Stimulated activated CD8-positive, alpha-beta memory T cell treated with anti-CD3 and anti-CD28 coated beads, Interleukin-4, amount 100 ng/mL, for 1 hour (primary cell): ENCODE measurements around the gene KRTAP13-1.

Experiments used
- DNase-seq, 2 donors: peaks; one replicate each; pipeline ENCODE4 v3.0.0-alpha.2; 2020; ENCODE audit warnings: low read depth in 2 of 2, low spot score in 1 of 2

Gene KRTAP13-1, protein sequence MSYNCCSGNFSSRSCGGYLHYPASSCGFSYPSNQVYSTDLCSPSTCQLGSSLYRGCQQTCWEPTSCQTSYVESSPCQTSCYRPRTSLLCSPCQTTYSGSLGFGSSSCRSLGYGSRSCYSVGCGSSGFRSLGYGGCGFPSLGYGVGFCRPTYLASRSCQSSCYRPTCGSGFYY

DNA sequence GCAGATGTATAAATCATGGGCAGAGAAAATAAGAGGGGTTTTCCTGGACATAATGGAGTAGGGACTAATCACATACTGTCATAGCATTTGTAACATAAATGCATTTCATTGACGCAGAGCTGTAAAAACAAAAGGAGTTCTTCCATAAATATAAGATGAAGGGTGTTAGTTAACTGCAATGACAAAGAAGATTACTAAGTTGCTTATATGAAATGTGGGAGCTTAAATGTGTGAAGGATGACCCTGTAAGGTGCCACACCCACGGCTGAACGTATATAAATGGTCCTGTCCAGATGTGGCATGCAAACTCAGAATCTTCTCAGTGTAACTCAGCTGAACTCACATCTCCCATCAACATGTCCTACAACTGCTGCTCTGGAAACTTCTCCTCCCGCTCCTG is at the start of gene KRTAP13-1:
Gene KRTAP13-1 (plus strand): TSS at position 301 of the 400 bp plus-strand sequence. CDS start 56 bp downstream, at position 357.
- DNase-seq: no peak

DNA sequence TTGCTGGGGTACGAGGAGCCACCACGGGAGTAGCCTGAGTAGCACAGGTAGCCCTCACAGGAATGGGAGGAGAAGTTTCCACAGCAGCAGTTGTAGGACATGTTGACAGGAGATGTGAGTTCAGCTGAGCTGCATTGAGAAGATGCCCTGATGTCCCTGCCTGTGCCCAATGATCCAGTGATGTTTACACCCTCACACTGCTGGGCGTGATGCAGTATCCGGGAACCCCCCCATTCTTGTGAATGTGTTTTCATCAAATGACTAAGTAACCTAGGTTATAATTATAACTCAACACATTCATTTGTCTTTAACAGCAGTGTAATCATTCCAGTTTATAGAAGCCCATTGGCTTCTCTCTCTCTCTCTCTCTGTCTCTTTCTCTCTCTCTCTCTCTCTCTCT is 47.3 kb upstream of the KRTAP13-1 start, which contains the start of gene KRTAP23-1:
Gene KRTAP23-1 (minus strand): TSS at position 101 of the 400 bp plus-strand sequence. CDS start 0 bp downstream, at position 101.
- no peak for DNase-seq

DNA sequence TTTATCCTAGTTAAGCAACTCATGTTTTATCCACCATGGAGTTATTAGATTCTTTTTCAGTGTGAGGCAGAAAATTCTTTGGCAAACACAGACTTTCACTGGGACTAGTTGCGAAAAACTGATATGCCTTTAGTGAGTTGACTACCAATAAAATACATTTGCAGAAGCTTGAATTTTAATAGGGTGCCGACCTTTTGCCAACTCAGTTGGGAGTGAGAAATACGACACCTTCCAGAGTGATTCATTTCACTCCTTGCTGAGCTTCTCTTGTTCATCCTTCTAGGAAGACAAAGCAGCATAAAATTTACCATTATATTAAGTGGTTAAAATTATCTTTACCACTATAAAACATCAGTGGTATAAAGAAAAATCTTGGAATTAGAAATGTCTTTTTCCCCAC is 46.3 kb upstream of the KRTAP13-1 start:
- DNase-seq: no peak

GRCh38 chr21:30351534-30351933 is 44.3 kb upstream of the KRTAP13-1 start:
- DNase-seq: no peak

DNA sequence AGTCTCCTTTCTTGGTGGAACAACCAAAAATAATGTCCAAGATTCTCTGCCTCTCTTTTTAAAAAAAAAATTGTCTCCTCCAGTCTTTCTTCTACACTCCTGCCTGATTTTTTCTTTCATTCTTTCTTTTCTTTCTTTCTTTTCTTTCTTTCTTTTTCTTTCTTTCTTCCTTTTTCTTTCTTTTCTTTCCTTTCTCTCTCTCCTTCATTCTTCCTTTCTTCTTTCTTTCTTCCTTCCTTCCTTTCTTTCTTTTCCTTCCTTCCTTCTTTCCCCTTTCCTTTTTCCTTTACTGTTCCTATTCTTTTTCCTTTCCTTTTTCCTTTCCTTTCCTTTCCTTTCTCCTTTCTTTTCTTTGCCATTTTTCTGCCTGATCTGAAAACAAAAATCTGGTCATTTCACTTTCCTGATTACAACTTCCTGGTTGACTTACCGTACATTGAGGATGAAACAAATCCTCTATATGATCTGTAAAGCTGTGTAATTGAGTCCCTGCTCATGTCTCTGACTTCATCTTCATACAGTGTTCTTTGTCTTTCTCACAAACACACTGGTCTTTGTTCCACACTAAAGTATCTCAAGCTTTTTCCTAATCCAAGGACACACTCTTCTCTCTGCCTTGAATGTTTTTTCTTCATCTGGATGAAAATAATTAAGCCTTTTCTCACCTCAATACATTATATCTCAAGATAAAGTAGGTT is 41.4 kb upstream of the KRTAP13-1 start:
- no peak for DNase-seq

- DNase-seq: no peak
Observed at GRCh38 chr21:30355906-30356305, 39.9 kb upstream of the KRTAP13-1 start.

- DNase-seq: no peak
Observed at GRCh38 chr21:30372139-30372770, 23.6 kb upstream of the KRTAP13-1 start, which contains the start of gene KRTAP13-2. KRTAP13-2 (minus strand) TSS chr21:30372271; CDS start chr21:30372213, 58 bp downstream.

- DNase-seq: no peak
Observed at GRCh38 chr21:30382201-30382600, 13.6 kb upstream of the KRTAP13-1 start.

- no peak for DNase-seq
Observed at GRCh38 chr21:30391492-30392025, 4.3 kb upstream of the KRTAP13-1 start.

DNA sequence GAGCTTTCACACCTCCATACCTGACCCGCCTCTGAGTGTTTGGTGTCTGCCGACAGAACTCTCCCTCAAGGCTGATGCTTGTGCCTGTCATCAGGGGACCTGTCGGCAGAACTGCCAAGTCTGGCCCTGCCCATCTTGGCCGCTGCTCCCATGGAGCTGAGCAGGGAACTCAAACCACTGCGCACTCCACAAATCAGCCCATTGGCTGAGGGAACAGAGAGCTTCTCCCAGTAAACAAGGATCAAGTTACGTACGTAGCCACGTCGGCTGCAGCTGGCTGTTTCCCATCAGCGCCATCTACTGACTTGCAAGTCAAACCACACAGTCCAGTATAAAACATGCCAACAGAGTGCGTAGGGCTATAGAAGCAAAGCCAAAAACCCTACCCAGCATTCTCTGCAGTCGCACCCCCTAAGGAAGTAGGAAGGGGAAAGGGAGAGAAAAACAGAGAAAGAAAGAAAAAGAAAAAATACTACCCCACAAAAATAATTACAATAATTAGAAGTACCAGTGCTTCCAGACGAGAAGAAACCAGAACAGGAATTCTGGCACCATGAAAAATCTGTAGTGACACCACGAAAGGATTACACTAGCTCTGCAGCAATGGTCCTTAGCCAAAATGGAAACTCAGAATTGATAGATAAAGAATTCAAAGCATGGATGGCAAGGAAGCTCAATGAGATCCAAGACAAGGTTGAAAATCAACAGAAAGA is 13.1 kb downstream of the KRTAP13-1 start:
- DNase-seq: no peak

DNA sequence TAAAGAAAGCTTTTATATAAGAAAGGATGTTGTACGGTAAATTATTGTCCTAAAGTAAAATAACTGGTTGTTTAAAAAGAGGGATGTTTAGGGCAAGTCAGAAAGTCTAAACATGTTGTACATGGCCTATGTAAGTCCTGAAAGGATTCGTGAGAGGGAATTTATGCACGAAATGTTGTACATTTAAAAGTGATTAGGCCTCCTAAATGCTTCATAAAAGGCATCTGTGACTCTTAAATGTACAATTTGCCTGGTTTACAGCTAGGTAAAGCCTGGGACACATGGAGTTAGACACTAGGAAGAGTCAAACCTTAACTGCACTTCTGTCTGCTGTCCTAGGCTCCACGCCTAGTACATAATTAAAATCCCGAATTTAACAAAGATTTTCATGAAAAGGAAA is 20.2 kb downstream of the KRTAP13-1 start:
- DNase-seq: no peak

GRCh38 chr21:30425826-30426225 is 30.0 kb downstream of the KRTAP13-1 start, which contains the start of gene KRTAP13-3:
KRTAP13-3 (minus strand) TSS chr21:30425926; CDS start chr21:30425912, 14 bp downstream.
- no peak for DNase-seq

DNA sequence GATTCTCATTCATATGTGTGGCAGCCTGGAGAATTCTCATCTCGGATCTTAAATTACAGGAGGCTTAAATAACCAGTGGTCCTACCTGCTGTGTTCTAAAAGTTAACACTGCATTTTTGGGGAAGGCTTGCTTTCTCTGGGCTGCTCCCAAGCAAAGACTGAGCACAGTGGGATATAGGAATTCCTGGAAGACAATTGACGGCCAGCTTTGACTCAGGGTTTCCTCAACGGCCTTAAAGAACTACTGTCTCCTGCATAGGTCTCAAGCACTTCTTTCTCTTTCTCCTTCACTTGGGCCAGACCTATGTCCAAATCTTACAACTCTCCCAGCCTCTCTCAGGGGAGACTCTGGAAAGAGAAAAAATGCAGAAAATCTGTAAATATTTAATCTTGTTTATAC is 30.9 kb downstream of the KRTAP13-1 start:
- no peak for DNase-seq

DNA sequence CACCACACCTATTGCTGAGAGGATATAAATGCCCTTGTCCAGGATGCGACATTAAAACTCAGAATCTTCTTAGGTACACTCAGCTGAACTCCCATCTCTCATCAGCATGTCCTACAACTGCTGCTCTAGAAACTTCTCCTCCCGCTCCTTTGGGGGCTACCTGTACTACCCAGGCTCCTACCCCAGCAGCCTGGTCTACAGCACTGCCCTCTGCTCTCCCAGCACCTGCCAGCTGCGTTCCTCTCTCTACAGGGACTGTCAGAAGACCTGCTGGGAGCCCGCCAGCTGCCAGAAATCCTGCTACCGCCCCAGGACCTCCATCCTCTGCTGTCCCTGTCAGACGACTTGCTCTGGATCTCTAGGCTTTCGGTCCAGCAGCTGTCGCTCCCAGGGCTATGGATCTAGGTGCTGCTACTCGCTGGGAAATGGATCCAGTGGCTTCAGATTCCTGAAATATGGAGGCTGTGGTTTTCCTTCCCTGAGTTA is 34.4 kb downstream of the KRTAP13-1 start, which contains the start of gene KRTAP13-4:
Gene KRTAP13-4 (plus strand): TSS at position 51 of the 486 bp plus-strand sequence. CDS start 56 bp downstream, at position 107.
- DNase-seq: no peak

DNA sequence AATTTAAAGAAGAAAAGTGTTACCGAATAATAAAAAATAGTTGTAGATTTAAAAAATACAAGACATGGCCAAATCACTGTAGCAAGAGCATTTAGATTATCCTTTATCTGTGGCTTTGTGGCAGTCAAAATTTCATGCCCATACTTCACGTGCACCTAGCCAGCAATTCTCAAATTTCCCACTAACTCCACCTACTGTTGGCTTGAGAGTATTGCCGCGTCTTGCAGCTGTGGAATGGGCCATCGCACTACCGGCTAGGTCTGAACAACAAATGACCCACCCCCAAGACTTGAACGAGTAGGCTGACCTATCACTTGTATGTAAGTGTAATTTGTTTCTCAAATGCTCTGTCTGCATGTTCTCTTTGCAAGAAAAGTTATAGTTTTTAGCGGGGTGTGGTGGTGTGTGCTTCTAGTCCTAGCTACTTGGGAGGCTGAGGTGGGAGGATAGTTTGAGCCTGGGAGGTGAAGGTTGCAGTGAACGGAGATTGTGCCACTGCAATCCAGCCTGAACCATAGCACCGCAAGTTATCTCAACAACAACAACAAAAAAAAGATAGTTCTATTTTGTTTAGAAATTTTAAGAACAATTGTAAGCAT is 38.3 kb downstream of the KRTAP13-1 start:
- no peak for DNase-seq

- no peak for DNase-seq
Observed at GRCh38 chr21:30437010-30437565, 41.3 kb downstream of the KRTAP13-1 start.

DNA sequence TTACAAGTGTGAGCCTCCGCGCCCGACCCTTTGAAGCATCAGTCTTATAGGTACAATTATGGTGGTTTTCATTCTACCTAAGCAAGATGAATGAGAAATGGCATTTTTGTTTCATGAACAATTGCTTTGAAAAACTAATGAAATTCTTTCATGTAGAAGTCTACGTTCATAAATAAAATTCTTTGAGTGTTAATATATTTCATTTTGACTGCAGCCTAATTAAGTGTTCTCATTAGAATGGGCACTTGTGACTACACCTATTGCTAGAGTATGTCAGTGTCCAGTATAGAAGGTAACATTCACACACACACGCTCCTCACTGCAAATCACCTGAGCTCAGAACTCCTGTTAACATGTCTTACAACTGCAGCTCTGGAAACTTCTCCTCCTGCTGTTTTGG is 44.1 kb downstream of the KRTAP13-1 start, which contains the start of gene KRTAP15-1:
Gene KRTAP15-1 (plus strand): TSS at position 301 of the 400 bp plus-strand sequence. CDS start 53 bp downstream, at position 354.
- no peak for DNase-seq

DNA sequence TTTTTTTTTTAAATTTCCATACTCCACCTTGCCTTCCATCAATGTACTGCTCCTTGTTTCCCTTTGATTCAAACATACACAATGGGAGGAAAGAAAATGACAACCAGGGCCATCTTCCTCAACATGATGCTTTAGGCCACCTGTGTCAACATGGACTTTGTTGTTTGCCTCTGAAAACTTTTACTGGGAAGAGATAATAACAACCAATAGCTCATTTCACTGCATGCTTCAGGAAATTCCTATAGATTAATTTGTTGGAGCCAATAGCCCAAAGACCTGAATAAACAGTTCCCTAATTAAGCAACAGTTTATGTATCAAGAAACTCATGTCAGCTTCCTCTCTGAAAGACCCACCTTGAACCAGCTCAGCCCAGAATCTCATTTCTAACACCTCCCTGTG is 47.4 kb downstream of the KRTAP13-1 start:
- no peak for DNase-seq

GRCh38 chr21:30444204-30444603 is 48.4 kb downstream of the KRTAP13-1 start:
- DNase-seq: no peak
